Testis (tissue), 3 donors: ENCODE results near the gene PSMD4. TPM values are rescaled to one million over a fixed set of nuclear protein-coding genes. Genes with fewer than 3 reads are reported as not detected.
A peak's percentile ranks its signal among the peaks of the same experiment; 100 is the strongest.

ENCODE experiments used
- DNase-seq: peaks from one replicate; pipeline ENCODE4 v3.0.0-alpha.2; 2019
- H3K27ac ChIP-seq, 2 donors: fragments of 200-600 bp; sonication (generic); one replicate each; pipeline ENCODE4 v1.5.1; 2019
- H3K27me3 ChIP-seq: fragments of 200-600 bp; sonication (generic); one replicate; pipeline ENCODE4 v1.5.1; 2019
- H3K36me3 ChIP-seq: fragments of 200-600 bp; sonication (generic); one replicate; pipeline ENCODE4 v1.5.1; 2017; ENCODE audit warnings: low read depth; ENCODE audit errors: missing control alignments
- H3K4me1 ChIP-seq: fragments of 200-600 bp; sonication (generic); one replicate; pipeline ENCODE4 v1.5.1; 2019
- H3K4me3 ChIP-seq, 2 donors: fragments of 200-600 bp; sonication (generic); one replicate each; pipeline ENCODE4 v1.5.1; 2017 to 2019
- H3K9me3 ChIP-seq: fragments of 200-600 bp; sonication (generic); one replicate; pipeline ENCODE4 v1.5.1; 2017
- POLR2A ChIP-seq: fragments of 450-650 bp; IDR thresholded peaks from one replicate; pipeline ENCODE4 v1.6.1; 2017; ENCODE audit warnings: antibody characterized with exemption, mild to moderate bottlenecking, moderate library complexity
- WGBS, 2 donors: methylation state at CpG; one replicate each; pipeline ENCODE4 v1.1.5; 2018; 5-methylcytosine and 5-hydroxymethylcytosine counted together
- intact Hi-C: fragments of 100-400 bp; cut with DNase I; formaldehyde crosslinking; loops from one replicate; pipeline ENCODE4 v1.15.1; 2023; ENCODE audit warnings: low total_unique reads
- polyA plus RNA-seq: library from polyadenylated mRNA; stranded (reverse); fragments of 350-450 nt; fragmentation: Illumina TruSeq; extraction: RNeasy Lipid Tissue Mini Kit (QIAGEN cat#74804); gene quantifications from one replicate; pipeline ENCODE4 v1.2.3, GENCODE V29; 2014; ENCODE audit warnings: low read depth, low replicate concordance; ENCODE audit not compliant: insufficient read depth
- total RNA-seq, 2 donors: library from RNA; depleted of rRNA; stranded (reverse); fragments of >200 nt; gene quantifications; one replicate each; pipeline ENCODE4 v1.2.3, GENCODE V29; 2016
- TF ChIP-seq, protein P1 (sequence below), 3 experiments: fragments of 450-650 bp in 2 of 3; fragments of 200-600 bp in 1 of 3; sonication (generic) in 1 of 3; IDR thresholded peaks; one replicate each; pipeline ENCODE4 v1.5.1; 2016 to 2019; ENCODE audit warnings: antibody characterized with exemption in 3 of 3, mild to moderate bottlenecking in 2 of 3, moderate library complexity in 1 of 3

Gene PSMD4
- total and polyA plus RNA-seq, 3 donors from 2014 or later: 164 to 333 (median 196) TPM

DNA sequence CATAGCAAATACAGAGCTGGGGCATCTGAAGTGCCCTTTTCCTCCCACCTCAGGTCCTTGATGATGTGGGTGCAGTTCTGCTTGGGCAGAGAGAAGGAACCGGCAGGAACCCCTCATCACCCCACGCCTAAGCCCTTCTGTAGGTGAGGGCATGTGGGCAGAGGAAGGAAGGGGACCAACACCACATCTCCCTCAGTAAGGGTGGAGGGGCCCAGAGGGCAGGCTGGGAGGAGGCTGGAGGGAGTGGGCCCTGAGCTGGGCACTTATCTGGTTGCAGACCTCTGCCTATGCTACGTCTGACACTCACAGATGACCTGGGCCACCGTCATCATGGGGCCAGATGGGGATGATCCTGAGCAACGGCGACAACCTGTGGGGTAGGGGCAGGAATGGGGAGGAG, 38.6 kb downstream of the PSMD4 start:
- WGBS, 2 donors: 89 to 91% methylated on average over 6 of the region's 6 CpGs
- intact Hi-C loops: no loop called here
- no peak overlapping the region for H3K4me3 ChIP-seq
- TF ChIP-seq, protein P1, sequence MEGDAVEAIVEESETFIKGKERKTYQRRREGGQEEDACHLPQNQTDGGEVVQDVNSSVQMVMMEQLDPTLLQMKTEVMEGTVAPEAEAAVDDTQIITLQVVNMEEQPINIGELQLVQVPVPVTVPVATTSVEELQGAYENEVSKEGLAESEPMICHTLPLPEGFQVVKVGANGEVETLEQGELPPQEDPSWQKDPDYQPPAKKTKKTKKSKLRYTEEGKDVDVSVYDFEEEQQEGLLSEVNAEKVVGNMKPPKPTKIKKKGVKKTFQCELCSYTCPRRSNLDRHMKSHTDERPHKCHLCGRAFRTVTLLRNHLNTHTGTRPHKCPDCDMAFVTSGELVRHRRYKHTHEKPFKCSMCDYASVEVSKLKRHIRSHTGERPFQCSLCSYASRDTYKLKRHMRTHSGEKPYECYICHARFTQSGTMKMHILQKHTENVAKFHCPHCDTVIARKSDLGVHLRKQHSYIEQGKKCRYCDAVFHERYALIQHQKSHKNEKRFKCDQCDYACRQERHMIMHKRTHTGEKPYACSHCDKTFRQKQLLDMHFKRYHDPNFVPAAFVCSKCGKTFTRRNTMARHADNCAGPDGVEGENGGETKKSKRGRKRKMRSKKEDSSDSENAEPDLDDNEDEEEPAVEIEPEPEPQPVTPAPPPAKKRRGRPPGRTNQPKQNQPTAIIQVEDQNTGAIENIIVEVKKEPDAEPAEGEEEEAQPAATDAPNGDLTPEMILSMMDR (IDR thresholded peaks at IDR 0.05): no peak
- TF ChIP-seq POLR2A: no peak
- H3K4me1 ChIP-seq: no peaks in the 10 kb centered on the region
- no peak for DNase-seq
- H3K27ac ChIP-seq: no peak overlapping the region
- H3K27me3 ChIP-seq: no peaks in the 10 kb centered on the region
- H3K36me3 ChIP-seq: no peaks in the 10 kb centered on the region
- no peaks in the 10 kb centered on the region for H3K9me3 ChIP-seq

DNA sequence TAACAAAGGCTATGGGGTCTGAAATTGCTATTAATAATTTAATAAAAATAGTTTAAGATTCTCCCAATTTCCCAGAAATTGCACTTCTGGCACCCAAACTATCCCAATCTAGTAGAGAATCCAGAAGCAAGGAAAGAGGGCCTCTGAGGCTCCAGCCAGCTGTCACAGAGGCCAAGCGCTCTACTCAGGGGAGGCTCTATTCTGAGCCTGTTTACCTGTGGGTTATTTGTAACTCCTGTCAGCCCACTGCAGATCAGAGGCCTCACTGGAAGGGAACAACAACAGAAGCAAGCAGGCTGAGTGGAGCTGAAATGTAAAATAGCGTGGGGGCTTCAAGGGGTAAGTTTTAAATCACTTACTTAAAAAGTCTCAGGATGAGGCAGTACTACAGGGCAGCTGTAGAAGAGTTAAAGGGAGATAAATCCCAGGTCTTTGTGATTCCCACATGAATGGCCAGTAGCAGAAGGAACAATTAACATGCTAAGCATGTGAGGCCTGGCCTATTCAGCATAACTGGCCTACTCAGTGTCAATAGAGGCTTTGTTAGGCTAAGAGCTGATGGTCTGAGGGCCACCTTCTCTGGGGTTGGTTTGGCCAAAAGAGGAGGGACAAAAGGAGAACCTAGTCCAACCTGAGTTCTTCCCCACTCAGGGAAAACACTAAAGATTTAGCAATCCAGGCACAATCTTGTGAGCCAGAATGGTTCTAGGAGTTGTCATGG, 40.4 kb downstream of the PSMD4 start:
- intact Hi-C loops: no loop called here

GRCh38 chr1:151309811-151310323, 55.3 kb downstream of the PSMD4 start:
- WGBS, 2 donors: 42 to 57% methylated on average over 6 to 7 of the region's 7 CpGs
- H3K36me3 ChIP-seq: no peaks in the 10 kb centered on the region
- H3K27me3 ChIP-seq: no peaks in the 10 kb centered on the region
- no peak overlapping the region for H3K4me3 ChIP-seq
- no peak for DNase-seq
- H3K4me1 ChIP-seq: peaks cover 45% of the 10 kb centered on the region
- intact Hi-C loops: no loop called here
- H3K9me3 ChIP-seq: no peaks in the 10 kb centered on the region
- TF ChIP-seq, protein P1 (IDR thresholded peaks at IDR 0.05): no peak
- no peak for TF ChIP-seq POLR2A
- H3K27ac ChIP-seq: peak overlapping the region in 1 of 2 donors; percentile 69

More for the DNA sequence above, 40.4 kb downstream of the PSMD4 start:
- H3K4me3 ChIP-seq: no peak overlapping the region
- H3K27me3 ChIP-seq: no peaks in the 10 kb centered on the region
- no peak overlapping the region for H3K27ac ChIP-seq
- DNase-seq: no peak
- no peaks in the 10 kb centered on the region for H3K9me3 ChIP-seq
- TF ChIP-seq POLR2A: no peak
- TF ChIP-seq, protein P1 (IDR thresholded peaks at IDR 0.05): no peak
- H3K36me3 ChIP-seq: no peaks in the 10 kb centered on the region
- no peaks in the 10 kb centered on the region for H3K4me1 ChIP-seq
- WGBS, 2 donors: 88 to 95% methylated on average over 2 of the region's 2 CpGs

GRCh38 chr1:151311011-151311410, 56.5 kb downstream of the PSMD4 start:
- Histone ChIP-seq H3K36me3 (no peaks in the 10 kb centered on the region), H3K4me1 (peaks cover 45% of the 10 kb centered on the region), H3K27me3 (no peaks in the 10 kb centered on the region), H3K9me3 (no peaks in the 10 kb centered on the region), H3K27ac (peak overlapping the region in 1 of 2 donors; percentile 69), H3K4me3 (no peak overlapping the region)
- 51 to 72% methylated on average over 4 of the region's 4 CpGs for WGBS, 2 donors
- intact Hi-C loops: no loop called here
- TF ChIP-seq, protein P1 (IDR thresholded peaks at IDR 0.05): no peak
- no peak for TF ChIP-seq POLR2A
- no peak for DNase-seq
